Uterus (tissue), 2 donors: Measurements from ENCODE around the gene GPX2.

ENCODE experiments used
- POLR2A ChIP-seq, 2 donors: fragments of 450-650 bp; IDR thresholded peaks; one replicate each; pipeline ENCODE4 v1.6.1; 2016; ENCODE audit warnings: antibody characterized with exemption in 2 of 2, mild to moderate bottlenecking in 1 of 2, moderate library complexity in 1 of 2
- TF ChIP-seq, protein P1 (sequence below), 4 experiments: fragments of 200-600 bp in 2 of 4; fragments of 450-650 bp in 2 of 4; sonication (generic) in 2 of 4; IDR thresholded peaks; one replicate each; pipeline ENCODE4 v1.5.1; 2016 to 2019; ENCODE audit warnings: antibody characterized with exemption in 4 of 4, mild to moderate bottlenecking in 2 of 4, moderate library complexity in 1 of 4

DNA sequence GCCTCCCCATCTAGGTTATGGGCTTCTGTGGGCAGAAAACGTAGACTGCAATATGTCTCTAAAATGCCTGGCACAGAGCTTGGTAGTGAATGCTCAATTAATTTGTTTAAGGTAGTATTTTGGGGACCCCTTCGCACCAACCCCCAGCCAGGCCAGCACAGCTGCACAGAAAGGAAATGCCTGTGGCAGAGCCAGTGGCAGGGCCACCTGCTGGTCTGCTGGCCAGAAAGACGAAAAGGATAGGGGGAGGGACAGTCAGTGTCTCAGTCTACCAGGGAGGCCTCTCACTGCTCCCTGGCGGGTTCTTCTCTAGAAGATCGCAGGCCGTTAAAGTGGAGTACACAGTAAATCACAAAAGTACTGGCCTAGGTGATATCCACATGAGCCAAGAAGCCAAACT lies 26.1 kb upstream of the GPX2 start:
- TF ChIP-seq, protein P1, sequence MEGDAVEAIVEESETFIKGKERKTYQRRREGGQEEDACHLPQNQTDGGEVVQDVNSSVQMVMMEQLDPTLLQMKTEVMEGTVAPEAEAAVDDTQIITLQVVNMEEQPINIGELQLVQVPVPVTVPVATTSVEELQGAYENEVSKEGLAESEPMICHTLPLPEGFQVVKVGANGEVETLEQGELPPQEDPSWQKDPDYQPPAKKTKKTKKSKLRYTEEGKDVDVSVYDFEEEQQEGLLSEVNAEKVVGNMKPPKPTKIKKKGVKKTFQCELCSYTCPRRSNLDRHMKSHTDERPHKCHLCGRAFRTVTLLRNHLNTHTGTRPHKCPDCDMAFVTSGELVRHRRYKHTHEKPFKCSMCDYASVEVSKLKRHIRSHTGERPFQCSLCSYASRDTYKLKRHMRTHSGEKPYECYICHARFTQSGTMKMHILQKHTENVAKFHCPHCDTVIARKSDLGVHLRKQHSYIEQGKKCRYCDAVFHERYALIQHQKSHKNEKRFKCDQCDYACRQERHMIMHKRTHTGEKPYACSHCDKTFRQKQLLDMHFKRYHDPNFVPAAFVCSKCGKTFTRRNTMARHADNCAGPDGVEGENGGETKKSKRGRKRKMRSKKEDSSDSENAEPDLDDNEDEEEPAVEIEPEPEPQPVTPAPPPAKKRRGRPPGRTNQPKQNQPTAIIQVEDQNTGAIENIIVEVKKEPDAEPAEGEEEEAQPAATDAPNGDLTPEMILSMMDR (IDR thresholded peaks at IDR 0.05) = no peak
- no peak for TF ChIP-seq POLR2A (IDR thresholded peaks at IDR 0.05)
